Activated T-helper 9 cell treated with anti-CD3 and anti-CD28 coated beads, Interleukin-2, amount 50 U/mL, for 16 hours (primary cell): ENCODE data around the gene SLC35A3.
A peak's percentile ranks its signal among the peaks of the same experiment; 100 is the strongest.
"Not testable (repeated sequence)": the region's sequence is repeated elsewhere in the genome, so short reads cannot be mapped to it uniquely, and the experiment has no call there.

Source experiments
- DNase-seq: peaks from one replicate; pipeline ENCODE4 v3.0.0-alpha.2; 2020; ENCODE audit warnings: low read depth

SLC35A3 gene

GRCh38 chr1:100036718-100037655 lies 67.2 kb downstream of the SLC35A3 start:
- no peak for DNase-seq

- DNase-seq = no peak
Measured at GRCh38 chr1:100037656-100037926, 67.8 kb downstream of the SLC35A3 start.

- DNase-seq = peak; percentile 89
Measured at GRCh38 chr1:100037927-100038659, 68.3 kb downstream of the SLC35A3 start.

GRCh38 chr1:100038660-100039287 lies 69.0 kb downstream of the SLC35A3 start:
- peak; percentile 71 for DNase-seq

GRCh38 chr1:100039591-100039990 lies 69.8 kb downstream of the SLC35A3 start:
- no peak for DNase-seq

GRCh38 chr1:100045206-100045605 lies 75.4 kb downstream of the SLC35A3 start:
- DNase-seq = no peak

- not testable (repeated sequence) for DNase-seq
Measured at GRCh38 chr1:100047235-100047708, 77.5 kb downstream of the SLC35A3 start.

GRCh38 chr1:100050139-100050538 lies 80.3 kb downstream of the SLC35A3 start:
- DNase-seq = no peak

- no peak for DNase-seq
Measured at GRCh38 chr1:100051401-100051800, 81.6 kb downstream of the SLC35A3 start.

- DNase-seq = no peak
Measured at GRCh38 chr1:100051893-100052292, 82.1 kb downstream of the SLC35A3 start.

- DNase-seq = no peak
Measured at GRCh38 chr1:100053119-100053518, 83.3 kb downstream of the SLC35A3 start.

- no peak for DNase-seq
Measured at GRCh38 chr1:100053727-100054126, 83.9 kb downstream of the SLC35A3 start.

GRCh38 chr1:100061681-100062080 lies 91.9 kb downstream of the SLC35A3 start:
- no peak for DNase-seq

- DNase-seq = no peak
Measured at GRCh38 chr1:100065183-100065968, 95.6 kb downstream of the SLC35A3 start.

GRCh38 chr1:100065969-100066227 lies 96.1 kb downstream of the SLC35A3 start:
- DNase-seq = no peak

- no peak for DNase-seq
Measured at GRCh38 chr1:100070201-100070939, 100.6 kb downstream of the SLC35A3 start.

GRCh38 chr1:100073531-100073930 lies 103.7 kb downstream of the SLC35A3 start:
- no peak for DNase-seq

- DNase-seq = no peak
Measured at GRCh38 chr1:100074604-100075395, 105.0 kb downstream of the SLC35A3 start.

- DNase-seq = no peak
Measured at GRCh38 chr1:100075773-100076172, 106.0 kb downstream of the SLC35A3 start.

- DNase-seq = no peak
Measured at GRCh38 chr1:100076319-100076718, 106.5 kb downstream of the SLC35A3 start.

GRCh38 chr1:100076744-100077143 lies 106.9 kb downstream of the SLC35A3 start:
- DNase-seq = no peak
